IMR-90 (cell line): Measurements from ENCODE around the gene ADGRG6.

ENCODE experiments used
- BHLHE40 ChIP-seq: fragments of 150-350 bp; IDR thresholded peaks from 2 replicates; pipeline ENCODE4 v1.6.1; 2016; ENCODE audit warnings: mild to moderate bottlenecking, low read depth, low read length
- FOS ChIP-seq: fragments of 150-350 bp; IDR thresholded peaks from 2 replicates; pipeline ENCODE4 v1.6.1; 2016; ENCODE audit warnings: low read depth, low read length
- MAFK ChIP-seq: IDR thresholded peaks from 2 replicates; pipeline ENCODE4 v1.6.1; 2012; ENCODE audit warnings: low read depth, low read length, improper control_type of control experiment
- MAZ ChIP-seq: IDR thresholded peaks from 2 replicates; pipeline ENCODE4 v1.6.1; 2012; ENCODE audit warnings: low read depth, mild to moderate bottlenecking, low read length, improper control_type of control experiment, moderate library complexity, borderline replicate concordance
- MXI1 ChIP-seq: IDR thresholded peaks from 2 replicates; pipeline ENCODE4 v1.6.1; 2012; ENCODE audit warnings: low read depth, mild to moderate bottlenecking, low read length, moderate library complexity, borderline replicate concordance
- POLR2A ChIP-seq: IDR thresholded peaks from 2 replicates; pipeline ENCODE4 v1.6.1; 2012; ENCODE audit warnings: mild to moderate bottlenecking, low read depth, low read length
- RAD21 ChIP-seq: IDR thresholded peaks from 2 replicates; pipeline ENCODE4 v1.6.1; 2012; ENCODE audit warnings: low read length, improper control_type of control experiment
- RCOR1 ChIP-seq: IDR thresholded peaks from 2 replicates; pipeline ENCODE4 v1.6.1; 2012; ENCODE audit warnings: mild to moderate bottlenecking, low read length, improper control_type of control experiment; ENCODE audit not compliant: insufficient replicate concordance
- SMC3 ChIP-seq: fragments of 150-350 bp; IDR thresholded peaks from 2 replicates; pipeline ENCODE4 v1.6.1; 2016; ENCODE audit warnings: low read depth, mild to moderate bottlenecking, antibody characterized with exemption, low read length, moderate library complexity
- TF ChIP-seq, protein P1 (sequence below): conservative IDR thresholded peaks from 2 replicates; pipeline ENCODE4 v1.5.1; 2012; ENCODE audit warnings: mild to moderate bottlenecking, low read depth, low read length, improper control_type of control experiment
- TF ChIP-seq, protein P2 (sequence below): fragments of 150-350 bp; IDR thresholded peaks from 2 replicates; pipeline ENCODE4 v1.6.1; 2017; ENCODE audit warnings: mild to moderate bottlenecking, antibody characterized with exemption, low read length, low read depth
- TF ChIP-seq, protein P3 (sequence below): fragments of 150-350 bp; IDR thresholded peaks from 2 replicates; pipeline ENCODE4 v1.6.1; 2016; ENCODE audit warnings: low read depth, mild to moderate bottlenecking, low read length, moderate library complexity, borderline replicate concordance

DNA sequence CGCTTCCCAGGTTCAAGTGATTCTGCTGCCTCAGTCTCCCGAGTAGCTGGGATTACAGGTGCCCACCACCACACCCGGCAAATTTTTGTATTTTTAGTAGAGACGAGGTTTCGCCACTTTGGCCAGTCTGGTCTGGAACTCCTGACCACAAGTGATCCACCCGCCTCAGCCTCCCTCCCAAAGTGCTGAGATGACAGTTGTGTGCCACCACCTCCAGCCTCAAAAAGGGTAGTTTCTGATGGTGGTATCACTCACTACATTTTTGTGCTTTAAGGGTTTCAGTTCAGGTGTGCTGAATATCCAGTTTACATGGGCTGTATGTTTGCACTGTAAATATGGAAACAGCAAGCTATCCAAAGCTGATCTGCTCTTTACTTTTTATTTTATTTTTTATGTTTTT, 12.1 kb upstream of the ADGRG6 start:
- TF ChIP-seq, protein P1, sequence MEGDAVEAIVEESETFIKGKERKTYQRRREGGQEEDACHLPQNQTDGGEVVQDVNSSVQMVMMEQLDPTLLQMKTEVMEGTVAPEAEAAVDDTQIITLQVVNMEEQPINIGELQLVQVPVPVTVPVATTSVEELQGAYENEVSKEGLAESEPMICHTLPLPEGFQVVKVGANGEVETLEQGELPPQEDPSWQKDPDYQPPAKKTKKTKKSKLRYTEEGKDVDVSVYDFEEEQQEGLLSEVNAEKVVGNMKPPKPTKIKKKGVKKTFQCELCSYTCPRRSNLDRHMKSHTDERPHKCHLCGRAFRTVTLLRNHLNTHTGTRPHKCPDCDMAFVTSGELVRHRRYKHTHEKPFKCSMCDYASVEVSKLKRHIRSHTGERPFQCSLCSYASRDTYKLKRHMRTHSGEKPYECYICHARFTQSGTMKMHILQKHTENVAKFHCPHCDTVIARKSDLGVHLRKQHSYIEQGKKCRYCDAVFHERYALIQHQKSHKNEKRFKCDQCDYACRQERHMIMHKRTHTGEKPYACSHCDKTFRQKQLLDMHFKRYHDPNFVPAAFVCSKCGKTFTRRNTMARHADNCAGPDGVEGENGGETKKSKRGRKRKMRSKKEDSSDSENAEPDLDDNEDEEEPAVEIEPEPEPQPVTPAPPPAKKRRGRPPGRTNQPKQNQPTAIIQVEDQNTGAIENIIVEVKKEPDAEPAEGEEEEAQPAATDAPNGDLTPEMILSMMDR = no peak
- TF ChIP-seq MXI1 (no peak), POLR2A (no peak), MAFK (no peak), SMC3 (no peak), FOS (no peak), RCOR1 (no peak), MAZ (no peak), BHLHE40 (no peak), RAD21 (no peak)
- TF ChIP-seq, protein P2, sequence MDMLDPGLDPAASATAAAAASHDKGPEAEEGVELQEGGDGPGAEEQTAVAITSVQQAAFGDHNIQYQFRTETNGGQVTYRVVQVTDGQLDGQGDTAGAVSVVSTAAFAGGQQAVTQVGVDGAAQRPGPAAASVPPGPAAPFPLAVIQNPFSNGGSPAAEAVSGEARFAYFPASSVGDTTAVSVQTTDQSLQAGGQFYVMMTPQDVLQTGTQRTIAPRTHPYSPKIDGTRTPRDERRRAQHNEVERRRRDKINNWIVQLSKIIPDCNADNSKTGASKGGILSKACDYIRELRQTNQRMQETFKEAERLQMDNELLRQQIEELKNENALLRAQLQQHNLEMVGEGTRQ = no peak
- TF ChIP-seq, protein P3, sequence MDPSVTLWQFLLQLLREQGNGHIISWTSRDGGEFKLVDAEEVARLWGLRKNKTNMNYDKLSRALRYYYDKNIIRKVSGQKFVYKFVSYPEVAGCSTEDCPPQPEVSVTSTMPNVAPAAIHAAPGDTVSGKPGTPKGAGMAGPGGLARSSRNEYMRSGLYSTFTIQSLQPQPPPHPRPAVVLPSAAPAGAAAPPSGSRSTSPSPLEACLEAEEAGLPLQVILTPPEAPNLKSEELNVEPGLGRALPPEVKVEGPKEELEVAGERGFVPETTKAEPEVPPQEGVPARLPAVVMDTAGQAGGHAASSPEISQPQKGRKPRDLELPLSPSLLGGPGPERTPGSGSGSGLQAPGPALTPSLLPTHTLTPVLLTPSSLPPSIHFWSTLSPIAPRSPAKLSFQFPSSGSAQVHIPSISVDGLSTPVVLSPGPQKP = no peak
